Activated gamma-delta T cell treated with Interleukin-2 at 50 U/mL for 16 hours (primary cell): ENCODE data around the gene BCL7A.
"Not testable (repeated sequence)": the region's sequence is repeated elsewhere in the genome, so short reads cannot be mapped to it uniquely, and the experiment has no call there.

Source experiments
- DNase-seq: peaks from one replicate; pipeline ENCODE4 v3.0.0-alpha.2; 2020

BCL7A gene

DNA sequence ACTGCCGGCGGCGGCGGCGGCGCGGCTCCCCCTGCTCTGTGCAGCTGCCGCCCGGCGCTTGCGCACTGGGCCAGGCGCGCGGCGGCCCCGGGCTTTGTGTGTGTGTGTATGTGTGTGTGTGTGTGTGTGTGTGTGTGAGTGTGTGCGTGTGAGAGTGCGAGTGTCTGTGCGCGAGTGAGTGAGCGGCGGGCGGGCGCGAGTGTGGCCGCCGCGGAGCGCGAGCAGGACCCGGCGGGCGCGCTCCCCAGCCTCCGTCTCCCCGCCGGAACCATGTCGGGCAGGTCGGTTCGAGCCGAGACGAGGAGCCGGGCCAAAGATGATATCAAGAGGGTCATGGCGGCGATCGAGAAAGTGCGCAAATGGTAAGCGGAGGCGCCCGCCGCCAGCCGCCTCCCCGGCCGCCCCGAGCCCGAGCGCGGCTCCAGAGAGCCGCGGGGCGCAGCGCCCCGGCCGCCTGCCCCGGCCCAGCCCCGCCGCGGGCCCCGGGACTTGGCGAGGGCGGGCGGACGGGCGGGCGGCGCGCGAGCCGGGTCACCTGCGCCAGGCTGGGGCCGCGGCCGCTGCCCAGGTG lies at the start of gene BCL7A:
BCL7A (plus strand) TSS at position 63 of the 571 bp plus-strand sequence; CDS start at position 271, 208 bp downstream.
- DNase-seq: peak; percentile 37

DNA sequence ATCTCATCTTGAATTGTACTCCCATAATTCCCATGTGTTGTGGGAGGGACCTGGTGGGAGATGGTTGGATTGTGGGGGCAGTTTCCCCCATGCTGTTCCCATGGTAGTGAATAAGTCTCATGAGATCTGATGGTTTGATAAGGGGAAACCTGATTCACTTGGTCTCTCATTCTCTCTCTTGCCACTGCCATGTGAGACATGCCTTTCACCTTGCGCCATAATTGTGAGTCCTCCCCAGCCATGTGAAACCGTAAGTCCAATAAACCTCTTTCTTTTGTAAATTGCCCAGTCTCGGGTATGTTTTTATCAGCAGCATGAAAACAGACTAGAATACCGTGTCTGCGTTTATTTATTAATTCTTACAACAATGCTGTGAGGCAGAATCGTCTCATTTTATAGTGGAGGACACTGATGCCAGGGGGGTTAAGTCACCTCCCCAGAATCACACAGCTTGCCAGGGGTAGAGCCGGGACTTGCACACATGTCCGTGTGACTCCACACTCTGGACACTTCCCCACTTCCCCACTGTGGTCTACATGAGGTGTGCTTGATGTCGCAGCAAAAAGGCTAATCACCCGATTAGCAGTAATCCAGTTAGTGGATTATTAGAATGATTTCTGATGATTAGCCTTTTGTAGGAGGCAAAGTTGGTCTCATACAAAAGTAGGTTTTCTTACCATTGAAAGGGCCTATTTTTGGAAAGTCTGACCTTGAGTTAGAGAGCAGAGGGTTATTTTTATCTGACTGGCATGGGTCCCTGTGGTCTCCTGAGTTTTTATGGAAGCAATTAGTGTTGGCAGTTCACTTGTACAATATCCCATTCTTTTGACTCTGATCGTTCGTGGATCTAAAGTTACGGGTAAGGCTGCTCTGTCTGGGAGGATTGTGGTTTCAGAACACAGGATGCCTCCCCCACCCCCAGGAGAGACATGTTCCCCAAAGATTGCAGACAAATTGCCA lies 47.4 kb upstream of the BCL7A start:
- no peak for DNase-seq

DNA sequence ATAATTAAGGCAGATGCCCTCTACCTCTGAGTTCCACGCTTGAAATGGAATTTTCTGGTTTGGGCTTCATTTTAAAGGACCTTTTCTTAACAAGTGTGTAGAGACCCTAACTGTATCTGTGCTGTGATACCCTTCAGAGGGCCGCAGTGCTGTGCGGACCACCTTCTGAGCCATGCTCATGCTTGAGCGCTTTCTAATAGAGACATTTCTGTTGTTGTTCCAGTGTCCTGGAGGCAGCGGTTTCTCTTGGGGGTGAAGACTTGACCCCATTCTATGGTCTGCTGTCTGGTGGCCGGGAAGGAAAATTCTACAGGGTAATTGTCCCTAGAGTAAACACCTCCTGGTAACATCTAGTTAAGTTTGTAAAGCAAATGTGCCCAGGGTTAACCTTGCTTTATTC lies 46.7 kb upstream of the BCL7A start:
- DNase-seq: no peak

DNA sequence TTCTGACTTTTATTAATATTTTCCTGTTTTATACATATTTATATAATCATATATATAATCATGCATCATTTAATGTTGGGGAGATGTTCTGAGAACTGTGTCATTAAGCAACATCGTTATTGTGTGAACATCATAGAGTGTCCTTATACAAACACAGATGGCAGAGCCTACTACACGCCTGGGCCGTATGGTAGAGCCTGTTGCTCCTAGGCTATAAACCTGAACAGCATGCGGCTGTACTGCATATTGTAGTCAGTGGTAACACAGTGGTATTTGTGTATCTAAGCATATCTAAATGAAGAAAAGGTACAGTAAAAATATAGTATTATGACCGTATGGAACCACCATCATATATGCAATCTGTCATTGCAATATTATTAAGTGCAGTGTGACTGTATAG lies 44.7 kb upstream of the BCL7A start:
- no peak for DNase-seq

DNA sequence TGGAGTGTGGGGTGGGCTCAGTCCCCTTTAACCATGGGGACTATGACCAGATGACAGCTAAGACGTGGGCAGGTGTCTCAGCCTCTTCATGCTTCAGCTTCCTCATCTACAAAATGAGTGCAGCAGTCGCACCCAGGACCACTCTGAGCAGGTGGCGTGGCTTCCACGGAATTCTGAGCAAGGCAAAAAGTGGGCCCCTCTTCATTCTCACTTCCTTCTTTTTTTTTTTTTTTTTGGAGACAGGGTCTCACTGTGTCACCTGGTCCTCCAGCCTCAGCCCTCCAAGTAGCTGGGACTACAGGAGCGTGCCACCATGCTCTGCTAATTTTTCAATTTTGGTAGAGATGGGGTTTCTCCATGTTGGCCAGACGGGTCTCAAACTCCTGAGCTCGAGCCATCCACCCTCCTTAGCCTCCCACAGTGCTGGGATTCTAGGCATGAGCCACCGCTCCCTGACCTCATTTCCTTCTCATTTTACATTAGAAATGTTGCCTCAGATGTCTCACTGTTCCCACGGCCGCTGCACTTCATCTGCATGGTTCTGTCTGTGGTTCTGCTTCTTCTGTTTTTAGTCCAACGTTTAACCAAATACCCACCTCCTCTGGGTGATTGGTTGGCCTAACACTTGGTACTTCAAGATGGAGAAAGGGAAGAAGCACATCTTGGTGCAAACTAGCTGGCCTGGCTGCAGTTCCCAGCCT lies 41.3 kb upstream of the BCL7A start:
- DNase-seq: no peak

DNA sequence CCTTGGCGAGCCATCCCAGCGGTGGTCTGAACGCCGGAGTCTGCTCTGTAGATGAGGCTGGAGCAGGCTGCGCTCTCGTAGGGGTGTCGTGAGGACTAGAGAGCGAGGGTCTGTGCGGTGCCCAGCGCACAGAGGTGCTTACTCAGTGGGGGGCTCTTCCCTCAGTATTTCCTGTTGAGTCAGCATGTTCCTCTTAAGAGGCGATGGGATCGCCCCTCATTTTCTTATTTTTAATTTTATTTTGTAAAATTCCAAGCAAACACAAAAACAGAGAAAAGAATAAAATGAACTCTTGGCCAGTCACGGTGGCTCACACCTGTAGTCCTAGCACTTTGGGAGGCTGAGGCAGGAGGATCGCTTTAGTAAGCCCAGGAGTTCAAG lies 40.8 kb upstream of the BCL7A start:
- DNase-seq: no peak

DNA sequence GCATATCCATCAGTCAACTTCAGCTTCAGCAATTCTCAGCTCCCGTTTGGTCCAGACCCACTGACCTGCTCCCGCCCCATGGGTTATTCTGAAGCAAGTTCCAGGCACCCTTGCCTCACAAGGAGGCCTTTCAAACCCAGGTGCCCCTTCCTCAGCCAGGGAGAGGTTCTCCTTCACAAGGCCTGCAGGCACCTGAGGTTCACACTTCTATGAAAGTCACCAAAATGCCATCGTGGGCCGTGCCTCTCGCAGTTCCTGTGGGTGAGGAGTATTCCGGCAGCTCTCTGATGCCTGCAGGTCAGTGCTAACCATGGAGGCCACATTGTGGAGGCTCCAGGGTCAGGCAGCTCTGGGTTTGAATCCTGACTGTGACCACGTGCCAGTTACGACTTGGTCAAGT lies 40.2 kb upstream of the BCL7A start:
- DNase-seq: no peak

DNA sequence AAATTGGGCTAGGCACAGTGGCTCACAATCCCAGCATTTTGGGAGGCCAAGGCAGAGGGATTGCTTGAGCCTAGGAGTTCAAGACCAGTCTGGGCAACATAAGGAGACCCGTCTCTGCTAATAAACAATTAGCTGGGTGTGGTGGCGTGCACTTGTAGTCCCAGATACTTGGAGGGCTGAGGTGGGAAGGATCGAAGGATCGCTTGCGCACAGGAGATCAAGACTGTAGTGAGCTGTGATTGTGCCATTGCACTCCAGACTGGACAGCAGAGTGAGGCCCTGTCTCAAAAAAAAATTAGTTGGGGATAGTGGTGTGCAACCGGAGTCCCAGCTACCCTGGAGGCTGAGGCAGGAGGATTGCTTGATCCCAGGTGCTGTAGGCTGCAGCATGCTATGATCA lies 38.7 kb upstream of the BCL7A start:
- DNase-seq: no peak

DNA sequence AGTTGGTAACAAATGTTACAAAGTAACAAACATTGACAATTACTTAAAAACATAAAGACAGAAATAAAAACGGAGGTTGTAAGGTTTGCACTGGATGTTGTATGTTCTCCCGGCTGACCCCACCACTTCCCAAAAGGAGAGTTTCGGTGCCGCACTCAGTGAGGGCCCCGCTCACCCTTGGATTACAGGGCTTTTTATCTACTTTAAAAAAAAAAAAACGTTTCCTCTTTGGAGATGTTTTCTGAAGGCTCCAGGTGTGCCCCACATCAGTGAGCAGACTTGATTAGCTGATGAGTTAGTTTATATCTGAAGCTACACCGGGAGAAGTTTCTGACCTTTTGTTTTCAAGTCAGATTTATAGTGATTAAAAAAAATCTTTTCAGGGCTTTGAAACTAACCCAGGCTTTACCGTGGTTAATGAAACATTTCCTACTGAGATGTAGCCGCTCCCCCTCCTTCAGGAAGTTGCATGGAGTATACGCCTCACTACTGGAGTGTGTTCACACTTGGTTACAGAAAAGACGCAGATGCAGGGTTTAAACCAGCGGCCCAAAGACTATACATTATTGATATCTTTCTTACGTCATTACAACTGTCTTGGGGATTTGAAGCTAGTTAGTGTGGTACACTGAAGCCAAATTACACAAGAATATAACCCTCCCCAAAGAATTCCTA lies 38.0 kb upstream of the BCL7A start:
- no peak for DNase-seq

DNA sequence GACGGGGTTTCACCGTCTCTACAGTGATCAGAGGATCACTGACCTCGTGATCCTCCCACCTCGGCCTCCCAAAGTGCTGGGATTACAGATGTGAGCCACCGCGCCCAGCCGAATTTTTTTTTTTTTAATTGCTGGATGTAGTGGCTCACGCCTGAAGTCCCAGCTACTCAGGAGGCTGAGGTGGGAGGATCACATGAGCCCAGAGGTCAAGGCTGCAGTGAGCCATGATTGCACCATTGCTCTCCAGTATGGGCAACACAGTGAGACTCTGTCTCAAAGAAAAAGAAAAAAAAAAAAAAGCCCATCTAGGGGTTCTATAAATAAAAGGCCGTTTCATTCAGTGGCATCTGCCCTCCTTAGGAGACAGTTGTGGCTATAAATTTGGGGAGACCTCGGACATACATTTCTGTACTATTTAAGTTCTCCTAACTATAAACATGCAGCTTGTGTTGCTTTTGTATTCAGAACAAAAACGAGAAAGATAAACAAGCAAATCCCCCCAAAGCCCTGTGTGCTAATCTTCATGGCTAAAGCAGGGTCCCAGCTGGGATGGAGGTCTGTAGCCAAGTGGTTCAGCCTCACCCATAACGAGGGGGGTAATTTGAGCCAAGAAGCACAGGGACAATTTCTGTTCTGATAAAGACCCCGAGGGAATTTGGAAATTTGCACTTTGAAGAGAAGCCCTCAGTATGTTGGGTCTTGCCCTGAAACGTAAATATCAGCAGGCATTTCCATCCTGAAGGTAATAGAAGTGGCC lies 35.0 kb upstream of the BCL7A start:
- DNase-seq: no peak

DNA sequence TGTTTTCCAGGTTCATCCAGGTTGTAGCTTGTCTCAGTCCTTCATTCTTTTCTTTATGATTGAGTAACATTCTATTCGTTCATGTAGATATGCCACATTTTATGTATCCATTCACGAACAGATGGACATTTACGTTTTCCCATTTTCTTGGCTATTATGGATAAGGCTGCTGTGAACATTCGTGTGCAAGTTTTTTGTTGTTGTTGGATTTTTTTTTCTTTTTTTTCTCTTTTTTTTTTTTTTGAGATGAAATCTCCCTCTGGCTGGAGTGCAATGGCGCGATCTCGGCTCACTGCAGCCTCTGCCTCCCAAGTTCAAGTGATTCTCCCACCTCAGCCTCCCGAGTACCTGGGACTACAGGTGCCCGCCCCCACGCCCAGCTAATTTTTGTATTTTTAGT lies 33.2 kb upstream of the BCL7A start:
- DNase-seq: not testable (repeated sequence)

DNA sequence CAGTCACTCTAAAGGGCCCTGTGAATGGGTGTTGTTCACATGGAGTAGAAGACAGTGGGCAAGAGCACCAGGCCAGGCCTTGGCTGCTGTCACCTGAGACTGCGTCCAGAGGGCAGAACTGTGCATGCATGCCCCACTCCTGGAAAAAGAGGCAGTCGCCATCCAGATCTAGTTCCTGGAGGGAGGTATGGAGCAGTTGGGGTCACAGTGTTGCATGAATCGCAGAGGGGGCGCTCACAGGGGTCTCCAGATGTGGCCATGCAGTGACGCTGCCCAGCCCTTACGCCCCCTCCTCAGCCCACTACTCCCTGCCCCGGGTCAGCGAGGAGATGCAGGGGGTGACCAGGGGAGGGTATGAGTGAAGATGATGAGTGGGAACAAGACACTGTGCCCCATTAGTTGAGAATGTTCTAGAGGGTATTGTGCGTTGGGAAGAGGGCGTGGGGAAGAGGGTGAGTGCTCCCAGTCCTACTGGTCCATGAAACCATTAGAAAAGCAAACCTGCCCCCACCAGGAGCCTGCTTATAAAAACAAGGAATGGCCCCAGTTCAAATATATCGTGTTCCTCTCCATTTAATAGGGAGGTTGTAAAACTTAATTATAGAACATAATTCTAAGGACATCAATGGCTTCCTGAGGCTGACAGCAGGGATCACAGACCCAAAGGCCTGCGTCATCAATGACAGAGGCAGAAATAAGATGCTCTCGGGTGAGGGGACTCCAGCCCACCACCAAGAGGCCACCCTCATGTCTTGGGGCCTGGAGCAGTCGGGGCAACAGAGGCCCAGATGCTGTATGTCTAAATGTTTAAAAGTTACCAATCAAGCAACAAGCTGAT lies 32.2 kb upstream of the BCL7A start:
- no peak for DNase-seq

DNA sequence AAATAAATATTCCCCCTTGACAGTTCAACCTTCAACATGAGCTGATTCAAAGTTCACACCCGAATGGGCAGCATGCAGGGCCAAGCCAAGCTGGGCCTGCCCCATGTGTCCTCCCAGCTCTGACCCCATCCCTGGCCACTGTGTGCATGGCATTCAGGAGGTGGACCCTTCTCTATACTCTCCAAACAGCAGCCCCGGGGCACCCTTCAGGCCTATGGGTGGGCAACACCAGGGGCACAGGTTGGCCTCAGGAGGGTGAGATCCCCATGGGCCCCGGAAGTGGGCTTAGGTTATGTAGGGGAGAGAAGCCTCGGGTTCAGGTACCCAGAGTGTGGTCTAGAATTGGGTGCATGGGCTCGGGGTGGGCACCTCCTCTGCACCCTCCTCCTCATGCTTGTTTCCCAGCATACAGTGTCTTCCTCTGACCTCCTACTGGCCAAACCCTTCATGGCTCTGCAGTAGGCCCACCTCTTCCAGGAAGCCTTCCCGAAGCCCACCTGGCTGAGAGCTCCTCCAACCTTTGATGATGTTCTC lies 31.5 kb upstream of the BCL7A start:
- DNase-seq: no peak

DNA sequence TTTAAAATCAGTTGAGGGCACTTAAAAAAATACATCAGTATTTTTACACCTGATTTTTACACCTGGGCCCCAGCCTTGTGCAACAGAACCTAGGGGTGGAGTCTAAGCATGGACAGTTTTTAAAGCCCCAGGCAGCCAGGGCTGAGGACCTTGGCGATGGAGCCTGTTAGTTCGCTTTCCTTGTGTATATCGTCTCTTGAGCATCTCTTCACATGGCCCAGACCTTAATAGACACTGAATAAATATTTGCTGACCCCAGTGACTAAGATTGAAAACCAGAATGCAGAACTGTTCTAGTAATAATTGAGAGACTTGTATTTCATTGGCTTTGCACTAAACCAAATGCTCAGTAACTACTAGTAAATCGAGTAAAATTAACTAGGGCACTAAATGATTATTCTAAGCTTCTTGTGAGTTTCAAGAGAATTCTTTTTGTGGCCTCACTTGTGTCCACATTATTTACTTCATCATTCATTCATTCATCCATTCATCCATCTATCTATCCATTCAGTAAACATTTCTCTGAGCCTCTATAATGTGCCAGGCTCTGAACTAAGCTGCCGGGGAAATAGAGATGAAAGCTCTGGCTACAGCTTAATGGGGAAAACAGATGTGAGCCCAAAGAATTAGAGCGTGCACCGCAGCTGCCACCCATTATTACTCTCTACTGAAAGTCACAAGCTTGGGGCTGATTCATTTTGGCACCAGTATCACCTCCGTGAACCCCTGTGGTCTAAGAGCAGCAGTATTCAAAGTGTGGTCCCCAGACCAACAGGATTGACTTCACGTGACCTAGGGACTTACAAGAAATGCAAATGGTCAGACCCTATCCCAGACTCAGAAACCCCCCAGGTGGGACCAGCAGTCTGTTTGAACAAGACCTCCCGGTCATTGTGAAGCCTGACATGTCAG lies 30.7 kb upstream of the BCL7A start:
- DNase-seq: no peak

DNA sequence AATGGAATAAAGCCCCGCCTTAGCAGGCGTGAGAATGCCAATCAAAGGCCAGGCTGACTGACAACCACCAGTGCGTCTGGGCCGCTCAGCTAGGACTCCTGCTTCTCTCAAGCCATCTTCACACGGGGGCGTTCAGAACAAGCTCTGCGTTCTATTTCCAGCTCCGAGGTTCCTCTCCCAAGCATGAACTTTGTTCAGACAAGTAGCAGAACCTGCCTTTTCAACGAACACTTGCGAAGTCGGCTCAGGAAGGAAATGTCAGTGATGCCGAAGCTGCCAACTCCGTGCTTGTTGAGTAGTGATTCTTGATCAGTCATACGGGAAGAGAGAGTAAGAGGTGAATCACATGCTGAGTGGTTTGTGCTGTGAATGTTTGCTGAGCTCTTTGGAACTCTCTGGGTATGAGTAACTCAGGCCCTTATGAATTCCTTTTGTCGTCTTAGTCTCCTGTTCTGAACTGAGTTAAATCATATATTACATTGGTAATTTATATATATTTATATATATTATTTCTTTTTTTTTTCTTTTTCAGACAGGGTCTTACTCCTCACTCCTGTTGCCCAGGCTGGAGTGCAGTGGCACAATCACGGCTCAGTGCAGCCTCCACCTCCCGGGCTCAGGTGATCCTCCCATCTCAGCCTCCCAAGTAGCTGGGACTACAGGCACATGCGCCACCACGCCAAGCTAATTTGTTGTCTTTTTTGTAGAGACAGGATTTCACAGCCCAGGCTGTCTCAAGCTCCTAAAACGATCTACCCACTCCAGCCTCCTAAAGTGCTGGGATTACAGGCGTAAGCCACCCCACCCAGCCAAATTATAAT lies 29.4 kb upstream of the BCL7A start:
- peak; percentile 12 for DNase-seq

DNA sequence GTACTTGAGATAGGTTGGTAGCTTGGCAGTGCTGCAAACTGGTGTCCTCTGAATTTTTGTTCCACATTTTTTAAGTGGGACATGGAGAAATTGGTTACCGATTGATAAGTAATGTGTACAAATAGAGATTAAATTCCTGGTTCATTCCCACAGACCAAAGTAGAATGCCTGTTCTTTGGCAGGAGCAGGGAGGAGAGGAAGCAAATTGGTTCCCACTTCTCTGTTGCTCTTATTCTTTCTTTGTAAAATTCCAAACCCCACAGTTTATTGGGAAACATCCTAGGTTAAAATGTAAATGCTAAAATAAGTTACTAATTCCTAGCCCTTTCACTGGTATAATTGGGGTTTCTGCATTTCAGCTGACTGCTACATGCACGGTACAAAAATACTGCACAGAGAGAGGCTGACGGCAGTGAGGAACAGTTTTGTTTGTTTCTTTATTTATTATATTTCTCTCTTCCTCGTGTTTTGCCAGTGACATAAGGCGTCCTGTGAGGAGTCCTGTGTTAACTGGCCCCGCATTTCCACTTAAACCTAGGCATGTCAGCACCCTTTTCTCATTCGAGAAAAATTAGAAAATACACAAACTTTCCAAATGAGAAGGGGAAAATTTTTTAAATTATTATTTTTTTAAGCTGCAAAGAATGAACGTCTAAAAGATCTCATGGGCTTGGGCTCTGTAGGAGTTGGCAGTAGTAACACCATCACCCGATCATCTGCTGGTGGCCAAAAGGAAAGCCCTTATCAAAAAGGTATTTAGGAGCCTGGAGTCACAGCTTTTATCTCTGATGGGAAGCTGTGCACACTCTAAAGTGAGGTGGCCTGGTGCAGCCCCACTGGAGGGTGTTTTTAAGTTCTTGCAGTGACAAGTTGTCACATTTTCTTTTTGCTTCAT lies 25.4 kb upstream of the BCL7A start:
- no peak for DNase-seq

DNA sequence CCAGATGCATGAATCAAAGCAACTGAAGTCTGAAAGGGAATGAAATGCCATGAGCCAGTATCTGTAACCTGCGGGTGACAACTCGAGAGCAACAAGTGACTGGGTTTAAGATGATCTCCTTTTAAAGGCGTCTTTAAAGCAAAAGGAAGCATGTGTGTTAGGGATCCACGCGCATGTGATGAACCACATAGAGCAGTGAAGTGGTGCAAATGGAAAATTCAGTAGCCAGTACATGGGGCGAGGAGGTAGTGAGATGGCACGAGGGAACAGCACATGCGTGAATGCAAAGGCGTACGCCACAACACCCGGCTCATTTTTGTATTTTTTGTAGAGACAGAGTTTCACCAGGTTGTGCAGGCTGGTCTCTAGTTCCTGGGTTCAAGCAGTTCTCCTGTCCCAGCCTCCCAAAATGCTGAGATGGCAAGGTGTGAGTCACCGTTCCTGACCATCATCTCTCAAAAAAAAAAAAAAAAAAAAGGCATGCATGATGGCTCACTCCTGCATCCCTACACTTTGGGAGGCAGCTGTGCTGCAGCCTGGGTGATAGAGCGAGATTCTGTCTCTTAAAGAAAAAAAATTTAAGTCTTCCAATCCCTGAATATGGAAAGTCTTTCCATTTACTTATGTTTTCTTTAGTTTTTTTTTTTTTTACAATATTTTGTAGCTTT lies 24.6 kb upstream of the BCL7A start:
- no peak for DNase-seq
